ENCODE results near the gene BUB1.

DNA sequence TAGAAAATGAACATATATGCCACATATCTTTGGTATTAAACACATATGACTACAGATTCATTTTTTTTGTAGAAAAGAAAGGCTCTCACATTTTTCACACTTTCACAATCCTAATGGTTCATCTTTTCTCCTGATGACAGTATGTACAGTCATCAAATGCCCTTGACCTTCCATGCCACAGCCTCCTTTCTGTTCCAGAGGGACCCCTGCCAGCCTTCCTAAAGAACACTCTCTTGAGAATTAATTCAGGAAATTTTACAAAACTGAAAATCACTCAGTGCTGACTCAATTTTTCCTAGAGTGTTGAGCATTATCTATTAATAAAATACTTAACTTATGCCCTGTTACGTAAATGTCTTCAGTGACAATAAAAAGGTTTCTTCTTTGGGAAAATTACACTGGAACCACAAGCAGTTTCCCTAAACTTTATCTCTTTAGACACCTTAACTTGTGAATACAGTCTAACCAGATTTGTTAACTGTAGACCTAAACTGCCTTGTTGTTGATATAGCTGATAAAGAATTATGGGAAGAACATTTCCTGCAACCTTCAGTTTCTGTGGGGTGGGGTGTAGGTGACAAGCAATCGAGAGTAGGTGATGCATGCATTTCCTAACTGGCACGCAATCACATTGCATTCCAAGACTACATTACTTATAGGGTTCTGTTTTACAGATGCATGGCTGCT is 39.2 kb upstream of the BUB1 start:
- TF ChIP-seq POLR2A (IDR thresholded peaks at IDR 0.05) (no peak), CTCF (IDR thresholded peaks at IDR 0.05) (no peak)

Data from adrenal gland (tissue), 5 donors.